Right kidney (tissue), 1 donor: ENCODE measurements around the gene EMC1.
A peak's percentile ranks its signal among the peaks of the same experiment; 100 is the strongest.
"Not testable (repeated sequence)": the region's sequence is repeated elsewhere in the genome, so short reads cannot be mapped to it uniquely, and the experiment has no call there.

ENCODE experiments used
- DNase-seq: peaks from one replicate; pipeline ENCODE4 v3.0.0-alpha.2; 2016

The EMC1 gene

DNA sequence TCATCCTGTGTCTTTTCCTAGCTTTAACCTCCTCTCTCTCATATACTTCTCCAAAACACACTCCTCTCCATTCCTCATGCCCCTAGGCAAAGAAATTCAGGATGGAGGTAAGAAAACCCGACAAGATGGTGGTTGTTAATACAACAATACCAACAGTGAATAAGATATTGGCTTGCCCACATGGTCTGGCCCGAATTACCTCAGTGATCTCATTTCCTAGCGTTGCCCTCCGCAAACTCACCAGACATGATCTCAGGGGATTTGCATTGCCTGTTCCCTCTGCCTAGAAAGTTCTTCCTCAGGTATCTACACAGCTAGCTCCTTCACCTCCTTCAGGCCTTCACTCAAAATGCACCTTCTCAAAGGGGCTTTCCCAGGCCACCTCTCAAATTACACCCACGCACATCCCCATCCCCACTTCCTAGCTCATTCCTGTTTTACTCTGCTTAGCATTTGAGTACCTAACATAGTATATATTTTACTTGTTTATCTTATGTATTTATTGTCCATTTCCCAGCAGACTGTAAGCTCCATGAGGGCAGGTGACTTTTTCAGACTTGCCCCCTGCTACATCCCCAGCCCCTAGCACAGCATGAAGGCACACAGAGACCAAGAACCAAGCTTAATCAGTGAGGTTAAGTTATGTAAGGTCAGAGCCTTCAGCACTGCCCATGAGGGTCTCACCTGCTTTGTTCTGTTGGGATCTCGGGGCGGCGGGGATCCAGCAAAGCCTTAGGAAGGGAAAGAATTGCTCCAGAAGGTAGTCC lies 31.1 kb downstream of the EMC1 start:
- no peak for DNase-seq

- no peak for DNase-seq
Measured at GRCh38 chr1:19219451-19219850, 31.9 kb downstream of the EMC1 start.

DNA sequence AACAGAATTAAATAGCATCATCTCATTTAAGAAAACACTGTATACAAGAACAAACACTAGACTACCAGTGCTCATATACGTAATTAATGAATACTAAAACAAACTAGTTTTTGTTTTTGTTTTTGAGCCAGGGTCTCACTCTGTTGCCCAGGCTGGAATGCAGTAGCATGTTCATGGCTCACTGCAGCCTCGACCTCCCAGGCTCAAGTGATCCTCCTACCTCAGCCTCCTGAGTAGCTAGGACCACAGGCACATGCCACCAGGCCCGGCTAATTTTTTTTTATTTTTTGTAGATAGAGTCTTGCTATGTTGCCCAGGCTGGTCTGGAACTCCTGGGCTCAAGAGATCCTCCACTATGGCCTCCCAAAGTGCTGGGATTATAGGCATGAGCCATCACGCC lies 34.7 kb downstream of the EMC1 start:
- not testable (repeated sequence) for DNase-seq

DNA sequence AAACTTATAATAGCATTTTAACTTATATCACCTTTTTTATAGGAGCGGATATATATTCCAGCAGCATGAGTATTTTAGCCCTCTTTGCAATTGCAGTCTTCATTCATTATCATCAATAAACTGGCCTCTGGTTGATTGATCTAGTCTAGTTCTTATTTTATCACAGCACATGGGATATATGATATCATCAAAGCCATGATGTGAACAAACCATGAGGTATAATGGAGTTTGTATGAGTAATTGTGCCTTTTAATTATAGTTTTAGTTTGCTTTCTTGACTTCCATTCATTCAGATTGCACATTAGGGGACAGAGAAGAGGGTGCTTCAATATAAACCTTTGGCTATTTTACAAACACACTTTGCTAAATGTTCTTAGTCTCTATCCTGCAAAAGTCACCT lies 37.7 kb downstream of the EMC1 start:
- no peak for DNase-seq

- DNase-seq, result no peak
Measured at GRCh38 chr1:19212167-19212566, 39.2 kb downstream of the EMC1 start.

- no peak for DNase-seq
Measured at GRCh38 chr1:19210772-19211549, 40.4 kb downstream of the EMC1 start.

- peak; percentile 98 for DNase-seq
Measured at GRCh38 chr1:19209990-19210771, 41.1 kb downstream of the EMC1 start, which contains the start of gene UBR4. TSS of gene UBR4 (minus strand) at chr1:19210266. CDS start at chr1:19210248, 18 bp downstream.

GRCh38 chr1:19209439-19209989 lies 41.8 kb downstream of the EMC1 start:
- no peak for DNase-seq

DNA sequence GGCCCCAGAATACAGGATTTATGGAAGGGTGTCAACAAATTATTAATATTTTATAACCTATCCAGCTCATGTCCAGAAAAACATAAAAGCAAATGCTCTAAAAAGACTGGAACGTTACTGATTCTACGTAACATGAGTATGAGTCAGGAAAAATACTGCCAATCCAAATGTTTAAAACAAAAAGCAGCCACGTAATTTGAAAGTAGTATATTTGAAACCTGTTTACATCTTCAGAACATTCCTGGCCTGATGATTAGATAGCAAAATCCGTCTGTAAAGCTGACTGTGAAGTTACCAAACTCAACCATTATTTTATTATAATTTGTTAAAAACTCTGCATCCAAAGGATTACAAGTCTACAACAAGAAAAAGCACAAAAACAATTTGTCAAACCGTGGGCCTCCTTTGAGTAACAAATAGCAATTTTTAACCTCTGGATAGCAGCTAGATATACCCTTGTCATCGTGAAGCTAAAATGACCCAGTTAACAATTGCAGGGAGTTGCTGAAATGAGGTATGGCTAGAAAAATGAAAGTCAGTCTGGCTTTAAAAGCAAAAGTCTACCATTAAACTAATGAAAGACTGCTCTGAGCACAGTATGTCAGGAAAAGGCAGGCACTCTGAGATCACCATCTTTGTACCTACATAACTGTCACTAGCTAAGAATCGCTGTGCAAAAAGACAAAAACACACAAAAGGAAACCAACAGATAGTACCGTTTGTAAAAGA lies 42.5 kb downstream of the EMC1 start:
- no peak for DNase-seq

- no peak for DNase-seq
Measured at GRCh38 chr1:19206947-19207346, 44.4 kb downstream of the EMC1 start.

- DNase-seq, result no peak
Measured at GRCh38 chr1:19205845-19206244, 45.5 kb downstream of the EMC1 start.

GRCh38 chr1:19205403-19205802 lies 45.9 kb downstream of the EMC1 start:
- no peak for DNase-seq

GRCh38 chr1:19204446-19205266 lies 46.7 kb downstream of the EMC1 start:
- no peak for DNase-seq

- DNase-seq, result no peak
Measured at GRCh38 chr1:19203440-19203839, 47.9 kb downstream of the EMC1 start.

DNA sequence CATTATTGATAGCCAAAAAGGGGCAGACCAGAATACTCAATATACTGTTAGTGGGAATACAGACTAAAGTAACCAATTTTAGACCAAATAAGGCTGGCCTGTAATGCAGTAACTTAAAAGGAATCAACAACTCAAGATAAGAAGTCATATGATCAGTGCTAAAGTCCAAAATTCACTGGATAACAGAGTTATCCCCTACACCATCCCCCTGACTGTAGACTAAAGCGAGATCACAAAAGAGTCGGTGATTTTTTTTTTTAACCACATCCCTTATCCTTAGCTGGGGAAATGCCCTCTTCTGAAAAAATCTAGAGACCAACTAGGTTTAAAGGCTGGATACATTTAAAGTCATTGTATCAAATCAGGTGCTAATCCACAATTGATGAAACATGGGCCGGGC lies 48.9 kb downstream of the EMC1 start:
- no peak for DNase-seq

- DNase-seq, result no peak
Measured at GRCh38 chr1:19199969-19200604, 51.2 kb downstream of the EMC1 start.

GRCh38 chr1:19199329-19199968 lies 51.9 kb downstream of the EMC1 start:
- no peak for DNase-seq

DNA sequence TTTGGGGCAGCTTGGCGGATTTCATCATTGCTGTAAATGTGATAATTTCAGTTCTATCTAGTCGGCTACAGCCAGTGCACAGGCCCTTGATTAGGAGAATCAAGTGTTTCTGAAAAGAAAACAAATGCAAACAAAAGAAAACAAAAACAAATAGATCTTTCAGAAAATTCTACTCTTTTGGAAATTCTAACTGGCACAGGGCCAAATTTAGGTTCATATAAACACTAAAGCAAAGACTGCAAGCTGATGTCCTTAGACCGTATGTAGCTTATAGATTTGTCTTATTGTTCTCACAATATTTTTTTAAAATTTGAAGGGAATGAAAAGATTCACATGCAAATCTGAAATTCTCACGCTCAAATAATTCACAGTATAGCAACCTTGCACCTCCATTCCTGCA lies 52.5 kb downstream of the EMC1 start:
- no peak for DNase-seq

GRCh38 chr1:19197845-19198244 lies 53.5 kb downstream of the EMC1 start:
- no peak for DNase-seq

DNA sequence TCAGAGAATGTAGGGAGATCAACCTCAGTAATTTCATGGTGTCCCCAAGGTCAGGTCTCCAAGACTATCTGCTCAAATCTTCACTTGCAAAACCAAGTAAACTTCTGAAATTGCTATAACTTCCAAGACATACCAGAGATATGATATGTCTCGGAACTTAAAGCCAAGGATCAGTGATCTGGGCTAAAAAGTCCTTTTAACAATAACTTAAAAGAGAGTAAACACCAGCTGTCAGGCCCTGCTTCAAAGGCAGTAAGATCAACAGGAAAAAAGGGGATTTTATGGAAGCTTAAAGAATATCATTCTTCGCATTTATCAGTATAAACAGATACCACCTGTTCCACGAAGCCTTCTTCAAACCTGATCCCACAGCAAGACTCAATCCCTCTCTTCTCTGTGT lies 55.0 kb downstream of the EMC1 start:
- no peak for DNase-seq
